Neural cell (in vitro differentiated cells): ENCODE measurements around the gene ECM2. TPM values are rescaled to one million over a fixed set of nuclear protein-coding genes. Genes with fewer than 3 reads are reported as not detected.
"Not testable (repeated sequence)": the region's sequence is repeated elsewhere in the genome, so short reads cannot be mapped to it uniquely, and the experiment has no call there.

Experiments used
- H2AFZ ChIP-seq: fragments of 200-600, 300-800 bp; sonication (generic), shearing (Covaris generic); 2 replicates; pipeline ENCODE4 v1.6.0; 2014; ENCODE audit warnings: low read depth, mild to moderate bottlenecking, antibody characterized with exemption, low read length, moderate library complexity
- H3F3A ChIP-seq: fragments of 200-600 bp; shearing (Covaris generic); 2 replicates; pipeline ENCODE4 v1.6.1; 2016; ENCODE audit warnings: mild to moderate bottlenecking, moderate library complexity, mixed read lengths, antibody characterized with exemption, low read length; ENCODE audit not compliant: insufficient read depth, poor library complexity, severe bottlenecking
- H3K27ac ChIP-seq: fragments of 200-600, 300-800 bp; sonication (generic), shearing (Covaris generic); 2 replicates; pipeline ENCODE4 v1.5.1; 2014; ENCODE audit warnings: mild to moderate bottlenecking, low read length, moderate library complexity
- H3K27me3 ChIP-seq: fragments of 300-800, 200-600 bp; sonication (generic), shearing (Covaris generic); 2 replicates; pipeline ENCODE4 v1.6.0; 2014; ENCODE audit warnings: mild to moderate bottlenecking, low read depth, low read length, moderate library complexity; ENCODE audit not compliant: insufficient read depth
- H3K36me3 ChIP-seq: fragments of 300-800, 200-600 bp; sonication (generic), shearing (Covaris generic); 2 replicates; pipeline ENCODE4 v1.5.1; 2014; ENCODE audit warnings: mild to moderate bottlenecking, antibody characterized with exemption, low read length, moderate library complexity; ENCODE audit not compliant: insufficient read depth
- H3K4me2 ChIP-seq: fragments of 300-800, 200-600 bp; sonication (generic), shearing (Covaris generic); 2 replicates; pipeline ENCODE4 v1.6.0; 2014; ENCODE audit warnings: mild to moderate bottlenecking, low read length
- H3K4me3 ChIP-seq: fragments of 300-800, 200-600 bp; sonication (generic), shearing (Covaris generic); 2 replicates; pipeline ENCODE4 v1.5.1; 2014; ENCODE audit warnings: mild to moderate bottlenecking, low read length, moderate library complexity
- H3K79me2 ChIP-seq: fragments of 200-600 bp; shearing (Covaris generic); replicated peaks from 2 replicates; pipeline ENCODE4 v1.6.0; 2014; ENCODE audit warnings: mild to moderate bottlenecking, low read length, moderate library complexity; ENCODE audit not compliant: insufficient read depth
- H3K9ac ChIP-seq: fragments of 300-800, 200-600 bp; sonication (generic), shearing (Covaris generic); 2 replicates; pipeline ENCODE4 v1.6.1; 2016; ENCODE audit warnings: mild to moderate bottlenecking, low read length, mixed read lengths
- H3K9me2 ChIP-seq: fragments of 200-600 bp; shearing (Covaris generic); 2 replicates; pipeline ENCODE4 v1.6.1; 2016; ENCODE audit warnings: mild to moderate bottlenecking, low read length, mixed read lengths; ENCODE audit not compliant: insufficient read depth
- H3K9me3 ChIP-seq: fragments of 200-600, 300-800 bp; sonication (generic), shearing (Covaris generic); 2 replicates; pipeline ENCODE4 v1.6.1; 2016; ENCODE audit warnings: mild to moderate bottlenecking, mixed run types, low read length, moderate library complexity, mixed read lengths
- H4K20me1 ChIP-seq: fragments of 200-600 bp; shearing (Covaris generic); 2 replicates; pipeline ENCODE4 v1.6.1; 2016; ENCODE audit warnings: mild to moderate bottlenecking, mixed run types; ENCODE audit not compliant: insufficient read depth
- CTCF ChIP-seq: fragments of 450-650 bp; IDR thresholded peaks from 2 replicates; pipeline ENCODE4 v1.5.1; 2014; ENCODE audit warnings: antibody characterized with exemption, mild to moderate bottlenecking, moderate library complexity; ENCODE audit not compliant: poor library complexity, severe bottlenecking
- EP300 ChIP-seq: fragments of 450-650 bp; conservative IDR thresholded peaks from 2 replicates; pipeline ENCODE4 v1.6.1; 2014; ENCODE audit warnings: antibody characterized with exemption, mild to moderate bottlenecking, moderate library complexity; ENCODE audit not compliant: poor library complexity, severe bottlenecking
- EZH2 ChIP-seq: fragments of 200-600, 300-800 bp; shearing (Covaris generic), sonication (generic); IDR thresholded peaks from 2 replicates; pipeline ENCODE4 v1.6.1; 2014; ENCODE audit warnings: antibody characterized with exemption, low read length, borderline replicate concordance, mild to moderate bottlenecking; ENCODE audit not compliant: insufficient read depth, poor library complexity, severe bottlenecking
- MXI1 ChIP-seq: fragments of 450-650 bp; conservative IDR thresholded peaks from 2 replicates; pipeline ENCODE4 v1.6.1; 2014; ENCODE audit warnings: antibody characterized with exemption, mild to moderate bottlenecking; ENCODE audit not compliant: poor library complexity, severe bottlenecking
- POLR2AphosphoS5 ChIP-seq: IDR thresholded peaks from 2 replicates; pipeline ENCODE4 v1.6.1; 2012
- RAD21 ChIP-seq: fragments of 450-650 bp; conservative IDR thresholded peaks from 2 replicates; pipeline ENCODE4 v1.6.1; 2014; ENCODE audit warnings: antibody characterized with exemption, mild to moderate bottlenecking, moderate library complexity
- REST ChIP-seq: IDR thresholded peaks from 2 replicates; pipeline ENCODE4 v1.6.1; 2012; ENCODE audit warnings: borderline replicate concordance
- SMC3 ChIP-seq: fragments of 450-650 bp; conservative IDR thresholded peaks from 2 replicates; pipeline ENCODE4 v1.6.1; 2014; ENCODE audit warnings: antibody characterized with exemption, mild to moderate bottlenecking, moderate library complexity; ENCODE audit not compliant: poor library complexity
- TAF1 ChIP-seq: IDR thresholded peaks from 2 replicates; pipeline ENCODE4 v1.6.1; 2012; ENCODE audit warnings: low read depth
- polyA plus RNA-seq: library from polyadenylated mRNA; depleted of rRNA; stranded (reverse); fragments of >200 nt; gene quantifications from 2 replicates; pipeline ENCODE4 v1.2.3, GENCODE V29; 2014

ECM2 gene
- polyA plus RNA-seq, 1 donor from 2014 or later = not detected

- not testable (repeated sequence) for H4K20me1 ChIP-seq, H3K27me3 ChIP-seq, H3K79me2 ChIP-seq, H3K9me2 ChIP-seq, H2AFZ ChIP-seq, H3K4me2 ChIP-seq, H3K36me3 ChIP-seq, H3K9ac ChIP-seq, H3K4me3 ChIP-seq, H3K9me3 ChIP-seq, H3F3A ChIP-seq, H3K27ac ChIP-seq
Observed at GRCh38 chr9:92571871-92572270, 36.1 kb upstream of the ECM2 start.

GRCh38 chr9:92564982-92565381 is 29.2 kb upstream of the ECM2 start:
- Histone ChIP-seq H3K27me3 (no peaks in the 10 kb centered on the region), H2AFZ (no peak overlapping the region), H3K36me3 (no peaks in the 10 kb centered on the region), H4K20me1 (no peaks in the 10 kb centered on the region), H3K9me2 (no peaks in the 10 kb centered on the region), H3K9ac (no peak overlapping the region), H3K27ac (no peak overlapping the region), H3F3A (no peaks in the 10 kb centered on the region), H3K4me2 (no peak overlapping the region), H3K4me3 (no peak overlapping the region), H3K79me2 (no peaks in the 10 kb centered on the region), H3K9me3 (no peaks in the 10 kb centered on the region)
- TF ChIP-seq EP300 = no peak
- no peak for TF ChIP-seq CTCF
- TF ChIP-seq REST = no peak
- no peak for TF ChIP-seq TAF1
- no peak for TF ChIP-seq RAD21
- TF ChIP-seq SMC3 = no peak

GRCh38 chr9:92564504-92564903 is 28.7 kb upstream of the ECM2 start:
- no peaks in the 10 kb centered on the region for H3K9me3 ChIP-seq
- H4K20me1 ChIP-seq = no peaks in the 10 kb centered on the region
- H3K36me3 ChIP-seq = no peaks in the 10 kb centered on the region
- H3K4me3 ChIP-seq = no peak overlapping the region
- H3K9me2 ChIP-seq = no peaks in the 10 kb centered on the region
- no peak overlapping the region for H3K4me2 ChIP-seq
- H3K27me3 ChIP-seq = no peaks in the 10 kb centered on the region
- H3F3A ChIP-seq = no peaks in the 10 kb centered on the region
- no peak overlapping the region for H3K9ac ChIP-seq
- H3K79me2 ChIP-seq = no peaks in the 10 kb centered on the region
- no peak overlapping the region for H3K27ac ChIP-seq
- no peak overlapping the region for H2AFZ ChIP-seq
- TF ChIP-seq EP300 (no peak), CTCF (no peak), MXI1 (no peak), TAF1 (no peak), REST (no peak), POLR2AphosphoS5 (no peak), SMC3 (no peak), RAD21 (no peak), EZH2 (no peak)
